ELR (cell line): ENCODE data around the gene CBX3.
"Not testable (repeated sequence)": the region's sequence is repeated elsewhere in the genome, so short reads cannot be mapped to it uniquely, and the experiment has no call there.

Experiments
- DNase-seq: peaks from one replicate; pipeline ENCODE4 v3.0.0-alpha.2; 2015; ENCODE audit warnings: low read depth

CBX3 gene

DNA sequence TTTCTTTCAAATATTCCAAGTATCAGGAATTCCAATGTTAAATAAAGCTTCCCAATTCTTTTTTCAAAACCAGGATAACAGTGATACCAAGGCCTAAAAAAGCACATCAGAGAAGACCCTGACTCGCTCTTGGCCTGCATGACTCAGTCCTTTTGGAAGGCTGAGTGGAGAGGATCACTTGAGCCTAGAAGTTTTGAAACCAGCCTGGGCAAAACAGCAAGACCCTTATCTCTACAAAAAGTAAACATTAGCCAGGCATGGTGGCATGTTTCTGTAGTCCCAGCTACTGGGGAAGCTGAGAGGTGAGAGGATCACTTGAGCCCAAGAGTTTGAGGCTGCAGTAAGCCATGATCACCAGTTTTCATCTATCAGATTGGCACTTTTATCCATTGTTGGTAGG lies 30.9 kb upstream of the CBX3 start:
- no peak for DNase-seq

DNA sequence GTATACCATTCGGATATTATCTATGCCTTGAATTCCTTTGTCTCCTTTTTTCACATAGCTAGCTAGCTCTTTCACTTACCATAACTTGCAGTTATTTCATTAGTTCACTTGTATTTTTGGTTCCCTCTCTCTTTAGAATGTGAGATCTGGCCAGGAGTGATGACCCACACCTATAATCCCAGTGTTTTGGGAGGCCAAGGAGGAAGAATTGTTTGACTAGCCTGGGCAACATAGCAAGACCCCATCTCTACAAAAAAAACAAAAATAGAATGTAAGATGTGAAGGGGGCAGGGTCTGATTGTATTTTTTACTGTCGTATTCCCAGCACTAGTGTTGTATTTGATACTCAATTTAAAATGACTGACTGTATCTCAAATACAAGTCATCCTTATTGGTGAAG lies 29.9 kb upstream of the CBX3 start:
- DNase-seq = no peak

DNA sequence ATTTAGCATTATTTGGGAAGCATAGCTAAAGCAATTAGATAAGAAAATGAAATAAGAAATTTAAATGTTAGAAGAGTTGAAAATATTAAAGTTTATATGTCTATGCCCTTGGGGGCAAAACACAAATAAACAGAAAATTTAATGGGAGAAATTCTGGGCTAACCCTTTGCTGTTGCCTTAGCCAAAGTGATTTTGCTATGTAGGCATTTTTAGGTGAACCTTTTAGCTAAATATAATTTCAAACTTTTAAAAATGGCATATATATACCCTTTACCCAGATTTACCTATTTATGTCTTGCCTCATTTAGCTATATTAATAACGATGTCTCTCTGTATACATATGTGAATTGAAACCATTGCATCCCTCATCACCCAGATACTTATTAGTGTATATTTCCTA lies 29.5 kb upstream of the CBX3 start:
- DNase-seq = no peak

DNA sequence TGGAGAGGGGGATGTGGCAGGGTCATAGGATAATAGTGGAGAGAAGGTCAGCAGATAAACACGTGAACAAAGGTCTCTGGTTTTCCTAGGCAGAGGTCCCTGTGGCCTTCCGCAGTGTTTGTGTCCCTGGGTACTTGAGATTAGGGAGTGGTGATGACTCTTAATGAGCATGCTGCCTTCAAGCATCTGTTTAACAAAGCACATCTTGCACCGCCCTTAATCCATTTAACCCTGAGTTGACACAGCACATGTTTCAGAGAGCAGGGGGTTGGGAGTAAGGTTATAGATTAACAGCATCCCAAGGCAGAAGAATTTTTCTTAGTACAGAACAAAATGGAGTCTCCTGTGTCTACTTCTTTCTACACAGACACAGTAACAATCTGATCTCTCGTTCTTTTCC lies 25.6 kb upstream of the CBX3 start:
- DNase-seq = not testable (repeated sequence)

DNA sequence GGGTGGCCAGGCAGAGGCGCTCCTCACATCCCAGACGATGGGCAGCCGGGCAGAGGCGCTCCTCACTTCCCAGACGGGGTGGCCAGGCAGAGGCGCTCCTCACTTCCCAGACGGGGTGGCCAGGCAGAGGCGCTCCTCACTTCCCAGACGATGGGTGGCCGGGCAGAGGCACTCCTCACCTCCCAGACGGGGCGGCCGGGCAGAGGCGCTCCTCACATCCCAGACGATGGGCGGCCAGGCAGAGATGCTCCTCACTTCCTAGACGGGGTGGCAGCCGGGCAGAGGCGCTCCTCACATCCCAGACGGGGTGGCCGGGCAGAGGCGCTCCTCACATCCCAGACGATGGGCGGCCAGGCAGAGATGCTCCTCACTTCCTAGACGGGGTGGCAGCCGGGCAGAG lies 24.8 kb upstream of the CBX3 start:
- not testable (repeated sequence) for DNase-seq

DNA sequence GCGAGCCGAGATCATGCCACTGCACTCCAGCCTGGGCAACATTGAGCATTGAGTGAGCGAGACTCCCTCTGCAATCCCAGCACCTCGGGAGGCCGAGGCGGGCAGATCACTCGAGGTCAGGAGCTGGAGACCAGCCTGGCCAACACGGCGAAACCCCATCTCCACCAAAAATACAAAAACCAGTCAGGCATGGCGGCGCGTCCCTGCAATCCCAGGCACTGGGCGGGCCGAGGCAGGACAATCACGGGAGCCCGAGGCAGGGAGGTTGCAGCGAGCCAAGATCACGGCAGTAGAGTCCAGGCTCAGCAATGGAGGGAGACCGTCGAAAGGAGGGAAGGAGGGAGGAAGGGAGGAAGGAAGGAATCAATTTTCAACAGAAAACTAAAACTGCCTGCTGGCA lies 24.3 kb upstream of the CBX3 start:
- DNase-seq = not testable (repeated sequence)

DNA sequence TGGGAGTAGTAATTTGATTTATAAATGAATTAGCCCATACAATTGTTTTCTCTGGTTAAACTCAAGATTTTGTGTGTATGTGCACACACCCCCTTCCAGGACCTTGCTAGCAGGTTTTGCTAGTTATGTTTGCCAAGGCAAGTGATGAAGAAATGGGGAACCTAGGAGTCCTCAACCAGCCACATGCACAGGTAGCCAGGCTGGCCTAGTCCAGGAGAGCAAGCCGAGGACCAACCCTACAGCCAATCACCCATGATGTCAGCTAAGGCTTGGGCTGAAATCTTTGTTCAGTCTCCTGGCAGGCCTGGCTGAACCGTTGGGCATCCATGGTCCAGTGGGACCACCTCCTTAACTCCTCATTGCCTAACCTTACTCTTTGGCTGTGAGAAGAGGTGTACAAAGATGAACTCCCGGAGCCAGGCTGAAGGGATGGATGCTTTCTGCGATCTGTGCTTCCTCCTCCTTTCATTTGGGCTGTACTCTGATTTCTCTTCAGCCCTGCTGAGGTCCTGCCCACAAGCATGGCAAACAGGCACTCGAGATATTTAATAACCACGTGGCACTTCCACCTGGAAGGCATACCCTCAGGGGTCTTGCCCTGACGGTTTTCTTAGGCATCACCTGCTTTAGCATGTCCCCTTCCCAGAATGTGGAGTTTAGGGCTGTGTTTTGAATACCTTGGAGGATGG lies 23.1 kb upstream of the CBX3 start:
- DNase-seq = no peak

DNA sequence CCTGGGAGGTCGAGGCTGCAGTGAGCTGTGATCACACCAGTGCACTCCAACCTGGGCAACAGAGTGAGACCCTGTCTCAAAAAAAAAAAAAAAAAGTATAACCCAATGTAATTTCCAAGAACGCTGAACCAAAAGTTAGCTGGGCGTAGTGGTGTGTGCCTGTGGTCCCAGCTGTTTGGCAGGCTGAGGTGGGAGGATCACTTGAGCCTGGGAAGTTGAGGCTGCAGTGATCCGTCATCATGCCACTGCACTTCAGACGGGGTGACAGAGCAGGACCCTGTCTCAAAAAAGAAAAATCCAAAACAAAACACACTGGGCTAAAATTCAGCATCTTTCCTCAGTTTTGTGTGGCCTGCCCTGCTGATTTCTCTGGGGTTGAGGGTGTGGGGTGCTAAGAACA lies 22.1 kb upstream of the CBX3 start:
- DNase-seq = no peak

DNA sequence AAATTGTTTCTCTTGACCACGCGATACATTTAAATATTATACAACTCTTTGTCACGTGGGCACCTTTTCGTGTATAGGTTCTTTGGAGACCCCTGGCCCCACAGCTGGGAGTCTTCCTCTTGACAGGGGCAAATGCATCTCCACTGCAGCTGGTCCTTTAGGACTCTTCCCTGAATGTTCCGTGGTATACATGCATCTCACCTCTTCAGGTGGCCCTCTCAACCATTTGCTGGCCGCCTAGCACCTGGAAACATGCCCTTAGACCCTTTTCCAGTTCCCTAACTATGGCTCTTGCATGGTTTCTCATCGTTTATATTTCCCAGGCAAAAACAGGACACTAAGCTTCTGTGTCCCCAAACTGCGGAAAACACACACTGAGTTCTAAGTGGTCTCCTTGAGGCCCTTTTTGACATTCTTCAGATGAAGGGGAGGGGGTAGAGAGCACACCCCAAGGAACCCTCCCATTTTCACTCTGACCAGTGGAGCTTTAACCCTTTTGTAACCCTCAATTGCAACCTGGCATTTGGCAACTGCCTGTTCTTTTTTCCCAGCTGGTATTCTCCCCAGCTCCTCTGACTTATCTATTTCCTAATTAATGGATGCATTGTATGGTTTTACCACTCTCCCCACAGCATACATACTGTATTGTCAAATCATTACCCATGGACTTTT lies 21.6 kb upstream of the CBX3 start:
- no peak for DNase-seq

DNA sequence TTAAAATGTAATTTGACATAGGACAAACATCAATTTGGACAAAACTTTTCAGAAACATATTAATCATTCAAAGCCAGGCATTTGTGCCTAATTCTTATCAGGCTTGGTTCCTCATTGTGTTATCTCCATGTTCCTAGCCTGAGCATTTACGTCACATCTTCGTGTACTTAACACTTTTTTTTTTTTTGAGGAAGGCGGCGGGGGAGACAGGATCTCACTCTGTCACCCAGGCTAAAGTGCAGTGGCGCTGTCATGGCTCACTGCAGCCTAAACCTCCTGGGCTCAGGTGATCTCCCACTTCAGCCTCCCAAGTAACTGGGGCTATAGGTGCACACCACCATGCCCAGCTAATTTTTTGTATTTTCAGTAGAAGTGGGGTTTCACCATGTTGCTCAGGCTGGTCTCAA lies 20.8 kb upstream of the CBX3 start:
- DNase-seq = no peak

DNA sequence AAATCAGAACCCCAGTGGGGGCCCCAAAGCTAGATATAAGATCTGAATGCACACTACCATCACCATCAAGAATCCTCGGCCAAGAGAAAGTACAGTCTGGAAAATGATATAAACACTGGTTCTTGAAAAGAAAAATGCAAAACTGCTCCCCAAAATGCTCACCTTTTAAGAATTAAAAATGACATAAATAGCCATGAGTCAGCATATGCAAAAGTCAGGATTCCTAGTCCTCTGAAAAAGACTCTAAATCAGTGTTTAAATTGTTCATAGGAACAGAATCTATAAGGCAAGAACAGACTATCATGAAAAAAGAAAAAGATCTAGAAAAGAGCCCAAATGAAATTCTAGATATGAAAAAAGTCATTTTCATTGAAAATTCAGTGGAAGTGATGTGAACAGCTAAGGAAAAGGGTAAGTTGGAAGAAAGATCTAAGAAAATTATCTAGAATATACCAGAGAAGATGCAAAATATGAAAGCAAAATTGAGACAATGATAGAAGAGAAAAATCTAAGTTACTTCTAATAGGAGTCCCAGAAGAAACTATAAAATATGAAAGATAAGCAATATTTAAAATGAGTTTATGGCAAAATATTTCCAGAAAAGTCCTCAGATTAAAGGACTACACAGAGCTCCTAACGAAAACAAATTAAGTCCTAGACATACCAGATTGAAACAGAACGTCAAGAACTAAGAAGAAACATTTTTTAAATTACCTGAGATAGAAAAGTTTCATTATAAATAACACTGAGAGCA lies 19.9 kb upstream of the CBX3 start:
- no peak for DNase-seq

DNA sequence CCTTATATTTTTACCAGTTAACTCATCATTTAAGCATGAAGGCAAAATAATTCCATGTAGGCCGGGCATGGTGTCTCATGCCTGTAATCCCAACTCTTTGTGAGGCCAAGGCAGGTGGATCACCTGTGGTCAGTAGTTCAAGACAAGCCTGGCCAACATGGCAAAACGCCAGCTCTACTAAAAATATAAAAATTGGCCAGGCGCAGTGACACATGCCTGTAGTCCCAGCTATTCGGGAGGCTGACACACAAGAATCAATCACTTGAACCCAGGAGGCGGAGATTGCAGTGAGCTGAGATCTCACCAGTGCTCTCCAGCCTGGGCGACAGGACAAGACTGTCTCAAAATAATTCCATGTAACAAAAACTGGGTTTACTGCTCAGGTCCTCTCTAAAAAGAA lies 19.3 kb upstream of the CBX3 start:
- DNase-seq = no peak

DNA sequence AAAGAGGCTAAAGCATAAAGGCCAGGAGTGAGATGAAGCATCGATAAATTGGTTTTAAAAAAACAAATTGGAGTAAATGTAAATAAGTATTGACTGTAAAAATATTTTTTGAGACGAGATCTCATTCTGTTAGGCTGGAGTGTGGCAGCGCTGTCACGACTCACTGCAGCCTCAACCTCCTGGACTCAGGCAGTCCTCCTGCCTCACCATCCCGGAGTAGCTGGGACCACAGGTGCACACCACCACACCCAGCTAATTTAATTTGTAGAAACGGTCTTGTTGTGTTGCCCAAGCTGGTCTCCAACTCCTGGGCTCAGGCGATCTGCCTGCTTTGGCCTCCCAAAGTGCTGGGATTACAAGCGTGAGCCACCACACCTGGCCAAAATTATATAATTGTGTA lies 18.8 kb upstream of the CBX3 start:
- DNase-seq = no peak

DNA sequence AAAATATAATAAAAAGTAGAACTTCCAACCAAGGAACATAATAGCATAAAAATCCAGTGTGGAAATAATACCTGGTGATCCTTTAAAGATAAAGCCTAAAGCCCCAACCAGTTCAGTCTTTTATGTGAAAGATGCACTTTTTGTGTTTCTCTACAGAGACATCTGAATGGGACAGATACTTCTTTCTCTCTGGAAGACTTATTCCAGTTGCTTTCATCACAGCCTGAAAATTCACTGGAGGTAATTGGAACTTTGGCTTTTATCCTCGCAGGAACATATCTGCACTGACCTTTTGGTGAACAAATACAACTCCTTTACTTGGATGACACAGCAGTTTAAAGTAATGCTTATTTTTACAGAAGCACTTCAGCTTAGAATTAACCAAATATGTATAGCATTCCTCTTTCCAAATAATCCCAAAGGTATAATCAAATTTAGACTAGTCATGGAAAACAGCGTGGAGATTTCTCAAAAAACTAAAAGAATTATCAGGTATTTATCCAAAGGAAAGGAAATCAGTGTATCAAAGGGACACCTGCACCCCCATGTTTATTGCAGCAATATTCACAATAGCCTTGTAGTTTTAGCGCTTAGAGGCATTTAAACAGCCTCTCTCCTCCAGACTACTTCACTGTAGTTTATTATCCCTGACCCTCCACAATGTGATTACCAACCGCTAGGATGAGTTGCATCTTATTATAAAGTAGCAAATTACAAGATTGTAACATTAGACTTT lies 17.8 kb upstream of the CBX3 start:
- no peak for DNase-seq

DNA sequence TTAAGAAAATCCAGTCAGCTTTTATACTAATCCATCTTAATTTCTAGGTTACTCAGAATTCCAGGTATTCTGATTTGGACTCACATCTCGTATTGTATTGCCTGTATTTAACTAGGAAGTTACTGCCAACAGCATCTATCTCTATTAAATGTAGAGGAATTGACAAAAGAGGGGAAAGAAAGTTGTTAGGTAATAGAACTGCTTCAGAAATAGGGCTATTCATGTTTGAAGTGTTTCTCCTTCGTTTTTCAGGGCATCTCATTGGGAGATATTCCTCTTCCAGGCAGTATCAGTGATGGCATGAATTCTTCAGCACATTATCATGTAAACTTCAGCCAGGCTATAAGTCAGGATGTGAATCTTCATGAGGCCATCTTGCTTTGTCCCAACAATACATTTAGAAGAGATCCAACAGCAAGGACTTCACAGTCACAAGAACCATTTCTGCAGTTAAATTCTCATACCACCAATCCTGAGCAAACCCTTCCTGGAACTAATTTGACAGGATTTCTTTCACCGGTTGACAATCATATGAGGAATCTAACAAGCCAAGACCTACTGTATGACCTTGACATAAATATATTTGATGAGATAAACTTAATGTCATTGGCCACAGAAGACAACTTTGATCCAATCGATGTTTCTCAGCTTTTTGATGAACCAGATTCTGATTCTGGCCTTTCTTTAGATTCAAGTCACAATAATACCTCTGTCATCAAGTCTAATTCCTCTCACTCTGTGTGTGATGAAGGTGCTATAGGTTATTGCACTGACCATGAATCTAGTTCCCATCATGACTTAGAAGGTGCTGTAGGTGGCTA lies 17.1 kb upstream of the CBX3 start:
- not testable (repeated sequence) for DNase-seq

DNA sequence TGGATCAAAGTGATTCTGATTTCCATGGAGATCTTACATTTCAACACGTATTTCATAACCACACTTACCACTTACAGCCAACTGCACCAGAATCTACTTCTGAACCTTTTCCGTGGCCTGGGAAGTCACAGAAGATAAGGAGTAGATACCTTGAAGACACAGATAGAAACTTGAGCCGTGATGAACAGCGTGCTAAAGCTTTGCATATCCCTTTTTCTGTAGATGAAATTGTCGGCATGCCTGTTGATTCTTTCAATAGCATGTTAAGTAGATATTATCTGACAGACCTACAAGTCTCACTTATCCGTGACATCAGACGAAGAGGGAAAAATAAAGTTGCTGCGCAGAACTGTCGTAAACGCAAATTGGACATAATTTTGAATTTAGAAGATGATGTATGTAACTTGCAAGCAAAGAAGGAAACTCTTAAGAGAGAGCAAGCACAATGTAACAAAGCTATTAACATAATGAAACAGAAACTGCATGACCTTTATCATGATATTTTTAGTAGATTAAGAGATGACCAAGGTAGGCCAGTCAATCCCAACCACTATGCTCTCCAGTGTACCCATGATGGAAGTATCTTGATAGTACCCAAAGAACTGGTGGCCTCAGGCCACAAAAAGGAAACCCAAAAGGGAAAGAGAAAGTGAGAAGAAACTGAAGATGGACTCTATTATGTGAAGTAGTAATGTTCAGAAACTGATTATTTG lies 16.3 kb upstream of the CBX3 start:
- no peak for DNase-seq

DNA sequence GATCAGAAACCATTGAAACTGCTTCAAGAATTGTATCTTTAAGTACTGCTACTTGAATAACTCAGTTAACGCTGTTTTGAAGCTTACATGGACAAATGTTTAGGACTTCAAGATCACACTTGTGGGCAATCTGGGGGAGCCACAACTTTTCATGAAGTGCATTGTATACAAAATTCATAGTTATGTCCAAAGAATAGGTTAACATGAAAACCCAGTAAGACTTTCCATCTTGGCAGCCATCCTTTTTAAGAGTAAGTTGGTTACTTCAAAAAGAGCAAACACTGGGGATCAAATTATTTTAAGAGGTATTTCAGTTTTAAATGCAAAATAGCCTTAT lies 15.7 kb upstream of the CBX3 start:
- DNase-seq = no peak

DNA sequence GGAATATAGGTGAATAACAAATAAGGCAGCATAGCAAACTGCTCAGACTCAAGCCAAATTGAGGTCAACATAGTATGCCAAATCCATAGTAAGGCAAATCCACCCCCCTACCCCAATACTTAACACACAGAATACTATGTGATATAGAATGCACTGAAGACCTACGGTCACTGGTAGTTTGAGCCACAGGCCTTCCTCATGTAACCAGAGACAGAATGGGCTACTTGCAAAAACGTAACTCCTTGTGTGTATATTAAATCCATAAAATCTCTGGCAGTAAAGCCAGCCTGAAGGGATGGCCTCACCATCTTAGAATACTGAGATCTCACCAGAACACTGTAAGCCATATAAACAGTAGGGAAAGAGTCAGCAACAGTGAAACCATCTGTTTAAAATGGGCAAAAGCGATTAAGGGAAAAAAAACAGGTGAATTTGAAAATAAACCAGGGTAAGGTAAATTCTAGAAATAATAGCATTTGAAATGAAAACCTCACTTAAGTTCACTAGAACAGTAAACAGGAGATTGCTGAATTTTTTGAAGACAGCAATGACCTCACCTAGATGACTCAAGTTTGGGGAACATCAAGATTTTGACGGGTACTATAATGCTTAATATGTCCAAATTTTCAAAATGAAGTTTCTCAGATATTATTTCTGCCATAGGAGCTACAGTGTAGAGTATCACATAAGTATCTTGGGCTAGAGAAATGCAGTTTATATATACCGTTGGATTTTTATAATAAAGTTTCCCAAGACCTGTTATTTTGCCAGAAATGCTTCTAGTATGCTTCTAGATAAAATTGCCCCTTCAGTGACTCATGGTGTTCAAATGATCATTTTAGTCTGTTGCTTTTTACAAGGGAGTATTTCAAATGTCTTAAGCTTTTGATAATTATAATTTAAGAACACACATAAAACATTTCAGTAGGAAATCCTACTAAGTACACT lies 14.9 kb upstream of the CBX3 start:
- peak; percentile 51 for DNase-seq

DNA sequence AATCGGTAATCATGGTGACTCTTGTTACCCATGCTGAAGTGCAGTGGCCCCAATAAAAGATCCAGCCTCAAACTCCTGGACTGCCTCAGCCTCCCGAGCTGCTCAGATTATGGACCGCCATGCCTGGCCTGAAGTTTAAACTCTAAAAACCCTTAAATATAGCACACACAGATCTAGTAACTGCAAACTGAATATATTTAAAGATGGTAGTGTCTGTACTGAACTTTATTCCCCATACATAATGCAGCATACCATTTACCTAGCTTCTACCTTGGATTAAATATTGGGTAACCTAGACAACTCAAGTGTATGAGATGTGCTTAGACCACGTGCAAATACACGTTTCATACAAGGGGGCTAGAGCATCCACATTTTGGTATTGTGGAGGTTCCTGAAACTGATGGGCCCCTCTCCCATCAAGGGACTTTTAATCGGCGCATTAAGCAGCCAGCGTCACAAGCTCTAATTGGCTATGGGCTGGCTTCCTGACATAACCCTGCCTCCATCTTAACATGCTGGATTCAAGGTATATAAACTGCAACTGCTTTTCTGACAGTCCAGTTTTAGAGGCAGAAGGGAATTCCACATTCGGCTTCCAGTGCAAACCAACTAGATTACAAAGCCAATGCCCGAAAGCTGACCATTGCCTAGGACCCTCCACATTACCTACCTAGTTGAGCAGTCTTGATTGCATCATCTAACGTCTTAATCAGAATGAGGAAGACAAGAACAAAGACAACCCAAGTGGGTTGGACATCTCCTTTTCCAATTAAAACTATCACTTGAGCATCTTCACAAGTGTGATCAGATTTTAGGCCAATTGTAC lies 14.0 kb upstream of the CBX3 start:
- DNase-seq = peak; percentile 39
